GM23248 (cell line): ENCODE data around the gene MARS2.

Source experiments
- EZH2 ChIP-seq: fragments of 200-600 bp; sonication (generic); IDR thresholded peaks from 2 replicates; pipeline ENCODE4 v1.6.1; 2018; ENCODE audit warnings: antibody characterized with exemption, mild to moderate bottlenecking; ENCODE audit not compliant: insufficient read depth, poor library complexity, severe bottlenecking
- EZH2phosphoT487 ChIP-seq: fragments of 200-600 bp; sonication (generic); IDR thresholded peaks from 2 replicates; pipeline ENCODE4 v1.6.1; 2018; ENCODE audit warnings: antibody characterized with exemption, moderate library complexity, mild to moderate bottlenecking, low read depth; ENCODE audit not compliant: insufficient read depth

GRCh38 chr2:197704434-197705120 lies 592 bp upstream of the MARS2 start:
- no peak for TF ChIP-seq EZH2
- TF ChIP-seq EZH2phosphoT487: no peak
